Embryonic facial prominence (tissue), 1 donor: ENCODE data around the gene HERC5.
"Not testable (repeated sequence)": the region's sequence is repeated elsewhere in the genome, so short reads cannot be mapped to it uniquely, and the experiment has no call there.

Experiments
- DNase-seq: peaks from one replicate; pipeline ENCODE4 v3.0.0-alpha.2; 2016; ENCODE audit errors: extremely low spot score

HERC5 gene

GRCh38 chr4:88522702-88523324 is 65.9 kb downstream of the HERC5 start:
- DNase-seq, result no peak

- peak; percentile 65 for DNase-seq
Observed at GRCh38 chr4:88523325-88524129, 66.6 kb downstream of the HERC5 start, which contains the start of gene PYURF. Gene PYURF (minus strand): TSS chr4:88523776. CDS start chr4:88523700, 76 bp downstream.

GRCh38 chr4:88524171-88524570 is 67.3 kb downstream of the HERC5 start:
- DNase-seq, result no peak

DNA sequence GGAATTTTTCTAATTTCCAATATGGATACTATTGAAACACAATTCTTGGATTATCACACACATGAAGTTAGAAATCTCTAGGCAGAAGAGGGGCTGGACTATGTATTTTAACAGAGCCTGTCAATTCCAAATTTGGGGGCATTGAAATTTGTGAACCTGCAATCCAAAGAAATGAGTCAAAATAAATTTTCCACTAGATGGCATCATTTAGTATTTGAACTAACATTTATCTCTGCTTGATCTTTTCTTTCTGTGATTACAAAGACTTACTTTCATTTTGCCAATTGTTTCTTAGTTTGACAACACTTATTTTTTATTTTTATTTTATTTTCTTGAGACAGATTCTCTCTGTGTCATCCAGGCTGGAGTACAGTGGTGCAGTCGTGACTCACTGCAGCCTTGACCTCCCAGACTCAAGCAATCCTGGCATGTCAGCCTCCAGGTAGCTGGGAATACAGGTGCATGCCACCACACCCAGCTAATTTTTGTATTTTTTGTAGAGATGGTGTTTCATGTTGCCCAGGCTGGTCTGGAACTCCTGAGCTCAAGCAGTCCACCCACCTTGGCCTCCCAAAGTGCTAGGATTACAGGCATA is 69.4 kb downstream of the HERC5 start:
- no peak for DNase-seq

DNA sequence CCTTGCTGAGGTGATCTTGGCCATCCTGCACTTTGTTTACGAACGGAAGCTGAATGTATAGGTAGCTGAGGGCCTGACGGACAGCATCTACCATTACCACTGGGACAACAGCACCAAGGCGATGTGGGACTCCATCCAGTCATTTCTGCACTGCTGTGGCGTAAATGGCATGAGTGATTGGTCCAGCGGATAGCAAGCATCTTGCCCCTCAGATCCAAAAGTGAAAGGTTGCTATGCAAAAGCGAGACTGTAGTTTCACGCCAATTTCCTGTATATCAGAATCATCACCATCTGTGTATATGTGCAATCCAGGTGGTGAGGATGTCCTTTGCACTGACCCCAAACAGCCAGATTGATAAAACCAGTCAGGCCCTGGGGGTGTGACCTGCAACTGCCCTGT is 70.9 kb downstream of the HERC5 start:
- no peak for DNase-seq

- DNase-seq, result no peak
Observed at GRCh38 chr4:88528861-88529260, 71.9 kb downstream of the HERC5 start.

DNA sequence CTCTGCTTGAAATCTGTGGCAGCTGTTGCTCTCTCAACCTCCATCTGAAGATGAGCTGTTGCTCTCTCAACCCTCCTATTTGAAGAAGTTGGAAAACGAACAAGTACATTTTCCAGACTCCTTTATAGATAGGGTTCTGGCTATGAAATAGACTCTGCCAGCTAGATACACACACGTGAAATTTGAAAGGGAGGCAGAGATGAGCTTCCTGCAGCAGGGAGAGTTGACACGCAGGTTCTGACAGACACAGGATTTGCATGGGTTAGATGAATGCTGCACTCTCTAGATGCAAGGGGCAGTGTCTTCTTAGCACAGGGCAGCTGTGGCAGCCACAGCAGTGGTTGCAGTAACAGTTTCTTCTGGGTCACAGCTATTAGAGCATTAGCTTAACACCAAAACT is 74.6 kb downstream of the HERC5 start:
- no peak for DNase-seq

DNA sequence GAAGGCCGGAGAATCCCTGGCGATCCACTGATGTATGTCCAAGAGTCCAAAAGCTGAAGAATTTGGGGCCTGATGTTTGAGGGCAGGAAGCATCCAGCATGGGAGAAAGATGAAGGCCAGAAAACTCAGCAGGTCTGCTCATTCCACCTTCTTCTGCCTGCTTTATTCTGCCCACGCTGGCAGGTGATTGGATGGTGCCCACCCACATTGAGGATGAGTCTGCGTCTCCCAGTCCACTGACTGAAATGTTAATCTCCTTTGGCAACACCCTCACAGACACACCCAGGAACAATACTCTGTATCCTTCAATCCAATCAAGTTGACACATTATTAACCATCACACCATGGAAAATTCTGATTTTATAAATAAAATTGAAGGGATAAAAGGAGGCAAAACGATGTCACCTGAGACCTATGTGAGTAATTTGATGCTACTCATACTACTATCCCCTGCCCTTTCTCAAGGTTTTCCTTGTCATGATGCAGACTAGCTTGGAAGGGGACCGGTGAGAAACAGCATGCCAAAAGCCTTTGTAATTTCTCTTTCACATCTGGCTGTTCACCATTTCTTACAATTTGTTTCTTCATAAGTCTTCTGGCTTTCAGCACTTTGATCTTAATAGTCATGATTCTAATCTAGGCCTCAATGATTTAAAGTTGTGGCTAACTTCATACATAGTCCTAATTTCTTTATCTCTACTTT is 76.3 kb downstream of the HERC5 start:
- no peak for DNase-seq

GRCh38 chr4:88533937-88534750 is 77.2 kb downstream of the HERC5 start:
- DNase-seq, result no peak

DNA sequence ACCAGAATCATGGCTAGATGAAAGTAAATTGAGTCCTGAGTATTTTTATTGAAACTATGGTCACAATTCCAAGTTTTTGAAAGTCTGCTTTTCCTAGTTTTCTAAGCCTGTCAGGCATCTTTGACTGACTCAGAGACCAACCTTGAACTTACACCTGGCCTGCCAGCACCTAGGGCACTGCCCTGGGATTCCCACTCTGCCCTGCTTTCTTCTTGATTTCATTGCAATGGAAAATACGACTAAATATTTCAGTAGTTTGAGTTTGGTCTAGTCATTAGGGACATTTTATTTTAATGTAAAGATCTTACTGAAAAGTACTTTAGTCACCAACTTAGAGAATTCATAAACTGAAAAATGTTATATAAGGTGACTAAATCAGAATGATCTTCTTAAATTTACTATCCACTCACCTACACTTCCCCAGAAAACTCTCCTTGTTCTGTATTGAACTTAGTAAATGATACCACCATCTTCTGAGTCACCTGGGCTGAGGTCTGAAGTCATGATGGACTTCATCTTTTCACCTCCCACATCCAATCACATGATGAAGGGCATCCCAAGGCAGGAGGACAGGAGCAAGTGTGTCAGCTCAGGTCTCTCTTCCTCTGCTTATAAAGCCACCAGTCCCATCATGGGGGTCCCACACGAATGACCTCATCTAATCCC is 78.3 kb downstream of the HERC5 start:
- no peak for DNase-seq

DNA sequence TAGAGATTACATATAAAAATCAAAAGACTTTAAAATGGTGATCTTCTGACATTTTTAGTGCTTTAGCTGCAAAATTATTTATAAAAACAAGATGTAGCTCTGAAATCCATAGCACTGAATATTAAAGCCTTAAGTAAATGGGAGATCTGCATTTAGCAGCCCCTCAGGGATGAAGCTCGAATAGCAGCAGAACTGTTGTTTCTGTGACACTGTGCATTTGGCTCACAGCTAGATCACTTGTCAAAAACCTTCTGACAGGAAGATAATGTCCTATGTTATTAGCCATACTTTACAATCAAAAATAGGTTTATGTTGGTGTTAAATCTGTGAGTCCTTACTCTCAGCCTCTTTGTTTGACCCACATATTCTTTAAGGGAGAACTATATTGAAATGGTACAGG is 80.8 kb downstream of the HERC5 start:
- no peak for DNase-seq

DNA sequence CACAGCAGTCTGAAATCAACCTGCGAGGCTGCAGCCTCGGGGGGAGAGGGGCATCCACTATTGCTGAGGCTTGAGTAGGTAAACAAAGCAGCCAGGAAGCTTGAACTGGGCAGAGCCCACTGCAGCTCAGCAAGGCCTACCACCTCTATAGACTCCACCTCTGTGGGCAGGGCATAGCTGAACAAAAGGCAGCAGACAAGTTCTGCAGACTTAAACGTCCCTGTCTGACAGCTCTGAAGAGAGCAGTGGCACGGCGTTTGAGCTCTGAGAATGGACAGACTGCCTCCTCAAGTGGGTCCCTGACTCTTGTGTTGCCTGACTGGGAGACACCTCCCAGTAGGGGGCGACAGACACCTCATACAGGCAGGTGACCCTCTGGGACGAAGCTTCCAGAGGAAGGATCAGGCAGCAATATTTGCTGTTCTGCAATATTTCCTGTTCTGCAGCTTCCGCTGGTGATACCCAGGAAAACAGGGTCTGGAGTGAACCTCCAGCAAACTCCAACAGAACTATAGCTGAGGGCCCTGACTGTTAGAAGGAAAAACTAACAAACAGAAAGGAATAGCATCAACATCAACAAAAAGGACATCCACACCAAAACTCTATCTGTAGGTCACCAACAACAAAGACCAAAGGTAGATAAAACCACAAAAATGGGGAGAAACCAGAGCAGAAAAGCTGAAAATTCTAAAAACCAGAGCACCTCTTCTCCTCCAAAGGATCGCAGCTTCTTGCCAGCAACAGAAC is 82.6 kb downstream of the HERC5 start:
- DNase-seq, result not testable (repeated sequence)

DNA sequence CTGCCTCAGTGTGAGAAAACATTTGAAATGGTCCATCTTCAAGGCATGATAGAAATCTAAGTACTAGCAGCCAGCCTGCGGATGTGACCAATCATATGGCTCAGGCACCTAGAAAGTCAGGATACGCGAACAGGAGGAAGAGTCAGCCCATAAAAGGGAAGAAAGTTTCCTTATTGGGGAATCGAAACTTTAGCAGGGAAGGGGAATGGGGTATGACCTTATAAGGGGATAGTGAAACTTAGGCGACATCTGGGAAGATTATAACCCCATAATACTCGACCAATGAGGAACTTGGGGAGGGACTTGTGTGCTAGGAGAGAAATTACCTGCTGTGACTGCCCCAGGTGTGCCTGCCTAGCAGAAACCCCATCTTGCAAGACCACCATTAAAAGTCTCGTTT is 92.9 kb downstream of the HERC5 start:
- DNase-seq, result no peak
